ENCODE measurements around the gene PCBP3.

PCBP3 gene

DNA sequence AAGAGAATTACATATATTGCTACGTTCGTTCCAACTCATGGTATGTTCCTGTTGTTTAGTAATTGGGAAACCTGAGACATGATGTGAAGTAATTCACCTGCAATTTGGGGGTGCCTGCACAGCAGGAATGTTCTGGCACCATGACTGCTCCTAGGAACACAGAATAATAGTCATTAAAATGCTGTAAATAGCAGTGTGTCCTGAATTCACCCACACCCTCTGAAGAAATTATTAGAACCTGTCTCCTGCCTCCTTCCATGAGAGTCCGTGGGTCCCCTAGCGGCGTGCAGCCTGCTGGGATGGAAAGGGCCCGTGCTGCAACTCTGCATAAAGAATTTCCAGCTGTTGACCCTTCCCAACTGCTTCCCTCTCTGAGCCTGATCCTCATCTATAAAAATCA is 143.1 kb downstream of the PCBP3 start:
- DNase-seq (ENCODE audit: low read depth, low spot score): no peak

DNA sequence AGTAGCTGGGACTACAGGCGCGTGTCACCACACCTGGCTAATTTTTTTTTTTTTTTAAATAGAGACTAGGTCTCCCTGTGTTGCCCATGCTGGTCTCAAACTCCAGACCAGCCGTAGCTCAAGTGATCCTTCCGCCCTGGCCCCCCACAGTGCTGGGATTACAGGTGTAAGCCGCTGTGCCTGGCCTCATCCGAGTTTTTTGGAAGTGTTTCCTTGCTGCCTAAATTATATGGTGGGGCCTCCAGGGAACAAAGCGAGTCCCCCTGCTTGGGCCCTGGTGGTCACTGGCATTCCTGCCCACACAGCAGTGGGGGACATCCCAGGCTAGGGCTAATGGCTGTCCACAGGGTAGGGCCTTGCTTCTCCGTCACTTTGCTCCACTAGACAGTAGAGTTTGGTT is 143.8 kb downstream of the PCBP3 start:
- DNase-seq (ENCODE audit: low read depth, low spot score): no peak

DNA sequence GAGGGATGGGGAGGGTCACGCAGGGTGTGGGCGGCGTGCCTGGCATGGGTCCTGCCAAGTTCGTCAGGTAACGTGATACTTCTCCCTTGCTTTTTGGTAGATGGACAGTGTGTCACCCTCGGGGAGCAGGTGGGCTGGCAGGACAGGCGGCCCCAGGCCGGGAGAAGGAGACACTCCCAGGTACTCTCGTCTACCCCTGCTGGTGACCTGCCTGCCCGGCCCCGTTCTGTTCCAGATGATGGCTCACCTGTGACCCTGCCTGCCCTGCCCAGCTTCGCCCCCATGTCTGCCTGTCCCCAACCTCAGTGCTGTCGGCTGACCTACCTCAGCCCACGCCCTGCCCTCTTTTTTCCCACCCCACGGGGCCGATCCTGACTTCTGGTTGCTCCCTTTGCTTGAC is 144.7 kb downstream of the PCBP3 start:
- no peak for DNase-seq (ENCODE audit: low read depth, low spot score)

DNA sequence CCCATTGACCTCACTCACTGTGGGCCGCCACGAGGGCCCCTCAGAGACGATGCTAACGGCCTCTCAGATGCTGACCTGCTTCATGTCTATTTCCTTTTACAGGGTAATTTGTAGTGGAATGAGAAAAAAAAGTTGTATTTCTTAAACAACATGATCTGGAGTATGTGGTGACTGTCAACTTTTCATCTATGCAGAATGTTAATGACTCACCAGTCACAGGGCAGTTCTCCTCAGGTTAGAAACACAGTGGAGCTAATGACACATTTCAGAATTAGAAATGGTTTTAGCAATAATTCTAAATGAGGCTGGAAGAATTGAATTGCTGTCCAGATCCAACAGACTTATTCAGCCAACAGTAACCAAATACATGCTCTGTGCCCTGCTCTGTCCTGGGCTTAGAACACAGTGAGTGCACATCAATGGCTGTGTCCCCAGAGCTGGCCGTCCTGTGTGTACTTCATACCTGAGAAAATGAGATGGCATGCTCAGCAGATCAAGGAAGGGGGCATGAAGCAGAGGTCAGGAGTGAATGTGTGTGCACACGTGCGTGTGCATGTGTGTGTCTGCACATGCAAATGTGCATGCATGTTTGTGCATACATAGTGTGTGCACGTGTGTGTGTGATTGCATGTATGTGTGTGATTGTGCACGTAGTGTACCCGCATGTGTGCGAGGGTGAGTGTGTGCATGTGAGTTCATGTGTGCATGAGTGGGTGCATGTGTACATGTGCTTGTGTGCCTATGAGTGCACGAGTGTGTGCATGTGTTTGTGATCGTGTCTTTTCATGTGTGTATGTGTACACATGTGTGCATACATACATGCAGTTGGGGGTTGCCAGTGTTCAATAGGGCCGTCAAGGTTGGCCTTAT is 145.3 kb downstream of the PCBP3 start:
- DNase-seq (ENCODE audit: low read depth, low spot score): no peak

DNA sequence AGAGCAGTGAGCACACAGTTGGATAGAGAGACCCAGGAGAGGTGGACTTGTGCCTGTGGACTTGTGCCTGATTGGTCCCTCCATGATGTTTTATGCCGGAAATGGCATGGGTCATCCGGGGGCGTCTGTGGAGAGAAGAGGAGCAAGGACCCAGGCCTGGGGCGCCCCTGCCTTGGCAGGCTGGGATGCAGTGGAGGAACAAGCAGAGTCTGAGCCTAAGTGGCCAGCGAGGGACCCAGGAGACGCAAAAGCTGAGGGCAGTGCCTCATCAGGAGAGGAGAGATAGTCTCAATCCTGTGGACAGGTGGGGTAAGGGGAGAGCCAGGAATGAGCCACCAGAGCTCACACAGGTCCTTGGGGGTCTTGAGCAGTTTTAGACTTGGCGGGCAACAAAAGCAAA is 146.9 kb downstream of the PCBP3 start:
- DNase-seq (ENCODE audit: low read depth, low spot score): no peak

DNA sequence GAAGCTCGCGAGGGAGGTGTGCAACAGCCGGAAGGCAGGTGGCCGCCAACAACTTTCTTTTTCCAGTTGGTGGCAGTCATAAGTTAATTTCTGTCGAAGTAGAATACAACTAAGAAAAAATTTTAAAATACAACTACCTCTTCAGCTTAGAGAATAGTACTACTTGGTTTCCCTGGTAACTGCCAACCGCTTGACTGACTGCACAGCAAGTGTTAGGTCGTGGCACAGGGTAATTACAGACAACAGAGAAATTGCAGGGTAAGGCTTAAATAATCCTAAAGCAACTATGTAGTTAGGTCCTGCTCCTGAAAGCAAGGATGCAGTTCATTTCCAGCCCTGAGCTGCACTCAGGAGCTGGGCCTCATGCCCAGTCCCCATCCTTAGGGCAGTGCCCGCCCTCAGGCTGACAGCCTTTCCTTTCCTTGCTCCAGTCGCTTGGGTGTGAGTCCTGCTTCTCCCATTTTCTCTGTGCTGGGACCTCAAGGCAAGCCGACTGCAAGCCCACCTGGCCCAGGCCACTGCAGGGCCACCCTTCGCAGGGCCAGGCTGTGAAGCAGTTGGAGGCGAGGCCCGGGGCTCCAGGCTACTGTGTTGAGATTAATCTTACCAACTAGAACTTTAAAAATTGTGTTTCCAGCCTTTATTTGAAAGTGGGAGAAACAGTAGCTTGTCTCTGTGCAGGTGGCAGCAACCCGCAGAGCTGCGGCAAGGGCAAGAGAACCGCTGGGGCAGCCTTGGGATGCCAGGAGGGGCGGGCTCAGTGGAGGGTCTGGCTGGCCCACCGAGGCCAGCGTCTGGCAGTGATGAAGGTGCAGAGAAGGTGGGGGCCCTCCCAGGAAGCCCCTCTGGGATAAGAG is 148.3 kb downstream of the PCBP3 start:
- no peak for DNase-seq (ENCODE audit: low read depth, low spot score)

DNA sequence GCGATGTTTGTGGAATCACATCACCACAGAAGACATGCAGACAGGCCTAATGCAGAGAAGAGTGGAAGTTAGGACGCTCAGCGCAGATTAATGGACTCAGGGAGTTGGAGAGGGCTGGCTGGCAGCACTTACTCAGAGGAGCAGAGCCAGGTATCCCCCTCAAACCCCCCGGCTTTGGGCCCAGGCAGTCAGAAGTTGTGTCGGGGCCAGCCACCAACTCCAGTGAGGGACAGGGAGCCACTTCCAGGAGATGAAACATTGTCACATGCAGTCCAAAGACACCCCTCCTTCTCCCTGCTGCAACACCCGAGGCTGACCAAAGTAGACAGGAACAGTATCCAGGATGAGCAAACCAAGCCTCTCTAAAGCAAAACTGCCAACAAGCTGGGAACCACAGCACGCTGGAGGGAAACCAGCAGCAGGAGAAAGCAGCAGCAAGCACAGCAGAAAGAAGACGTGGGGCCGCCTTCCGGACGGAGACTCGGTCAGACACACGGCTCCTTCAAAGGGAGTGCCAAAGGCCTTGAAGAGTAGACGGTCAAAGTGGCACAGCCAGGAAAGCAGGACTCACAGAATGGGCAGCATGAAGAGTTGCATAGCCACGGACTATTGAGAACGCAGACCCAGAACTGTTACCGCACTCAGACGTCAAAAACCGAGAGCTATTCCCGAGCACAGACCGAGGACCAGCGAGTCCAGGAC is 149.3 kb downstream of the PCBP3 start:
- DNase-seq (ENCODE audit: low read depth, low spot score): no peak

DNA sequence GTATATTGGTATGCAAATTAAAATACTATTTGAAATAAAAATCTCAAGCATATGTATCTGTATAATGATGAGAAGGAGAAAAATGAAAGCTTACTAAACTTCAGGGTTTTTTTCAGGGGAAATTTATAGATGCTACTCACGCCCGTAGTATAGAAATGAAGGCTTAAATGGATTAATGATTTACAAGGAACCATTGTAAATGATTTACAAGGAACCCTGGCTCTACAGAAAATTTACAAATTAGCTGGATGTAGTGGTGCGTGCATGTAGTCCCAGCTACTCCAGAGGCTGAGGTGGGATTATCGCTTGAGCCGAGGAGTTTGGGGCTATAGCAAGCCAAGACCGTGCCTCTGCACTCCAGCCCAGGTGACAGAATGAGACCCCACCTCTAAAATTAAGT is 150.5 kb downstream of the PCBP3 start:
- no peak for DNase-seq (ENCODE audit: low read depth, low spot score)

DNA sequence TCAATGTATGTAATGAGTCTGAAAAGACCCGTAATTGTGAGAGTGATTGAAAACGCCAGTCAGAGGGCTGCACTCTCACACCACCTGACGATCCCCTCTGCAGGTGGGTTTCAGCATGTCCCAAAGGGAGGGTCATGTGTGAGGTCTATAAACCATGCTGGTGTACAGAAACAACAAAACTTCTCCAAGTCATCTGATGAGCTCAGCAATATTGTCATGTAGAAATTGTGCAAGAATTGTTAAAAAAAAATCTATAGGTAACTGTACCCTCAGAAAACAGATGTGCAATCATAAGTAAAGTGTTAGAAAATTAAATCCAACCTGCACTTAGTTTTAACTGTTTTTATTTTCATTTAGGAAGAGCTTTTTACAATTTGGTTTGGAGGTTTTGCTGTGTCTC is 152.5 kb downstream of the PCBP3 start:
- no peak for DNase-seq (ENCODE audit: low read depth, low spot score)

DNA sequence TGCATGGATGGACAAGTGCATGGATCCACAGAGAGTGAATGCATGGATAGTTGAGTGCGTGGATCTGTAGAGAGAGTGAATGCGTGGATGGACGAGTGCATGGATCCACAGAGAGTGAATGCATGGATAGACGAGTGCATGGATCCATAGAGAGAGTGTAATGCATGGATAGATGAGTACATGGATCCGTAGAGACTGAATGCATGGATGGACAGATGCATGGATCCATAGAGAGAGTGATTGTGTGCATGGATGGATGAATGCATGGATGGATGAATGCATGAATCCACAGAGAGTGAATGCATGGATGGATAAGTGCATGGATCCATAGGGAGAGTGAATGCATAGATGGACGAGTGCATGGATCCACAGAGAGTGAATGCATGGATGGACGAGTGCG is 153.8 kb downstream of the PCBP3 start:
- no peak for DNase-seq (ENCODE audit: low read depth, low spot score)

DNA sequence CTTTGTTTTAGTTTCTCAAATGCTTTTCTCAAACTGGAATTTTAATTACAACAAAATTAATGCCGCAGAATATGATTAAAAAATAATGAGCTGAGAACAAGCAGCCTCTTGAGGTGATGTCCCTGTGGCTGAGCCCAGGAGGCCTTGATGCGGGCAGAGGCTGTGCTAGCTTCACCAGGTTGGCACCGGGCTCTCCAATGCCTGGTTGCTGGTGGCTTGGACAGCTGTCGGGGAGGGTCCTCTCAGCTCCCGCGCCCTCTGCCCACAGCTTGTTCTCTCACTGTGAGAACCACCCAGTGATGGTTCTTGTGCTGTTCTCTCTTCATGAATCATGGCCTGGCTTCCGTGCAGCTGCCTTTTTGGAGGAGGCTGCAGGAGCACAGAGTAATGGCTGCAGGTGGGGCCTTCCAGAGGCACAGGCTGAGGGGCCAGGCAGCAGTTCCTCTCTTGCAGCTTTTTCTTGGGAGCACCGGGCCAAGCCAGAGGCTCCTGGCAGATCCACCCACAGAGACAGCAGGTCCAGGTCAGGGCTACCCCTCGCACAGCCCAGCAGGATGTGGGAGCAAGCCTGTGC is 156.3 kb downstream of the PCBP3 start:
- DNase-seq (ENCODE audit: low read depth, low spot score): no peak

DNA sequence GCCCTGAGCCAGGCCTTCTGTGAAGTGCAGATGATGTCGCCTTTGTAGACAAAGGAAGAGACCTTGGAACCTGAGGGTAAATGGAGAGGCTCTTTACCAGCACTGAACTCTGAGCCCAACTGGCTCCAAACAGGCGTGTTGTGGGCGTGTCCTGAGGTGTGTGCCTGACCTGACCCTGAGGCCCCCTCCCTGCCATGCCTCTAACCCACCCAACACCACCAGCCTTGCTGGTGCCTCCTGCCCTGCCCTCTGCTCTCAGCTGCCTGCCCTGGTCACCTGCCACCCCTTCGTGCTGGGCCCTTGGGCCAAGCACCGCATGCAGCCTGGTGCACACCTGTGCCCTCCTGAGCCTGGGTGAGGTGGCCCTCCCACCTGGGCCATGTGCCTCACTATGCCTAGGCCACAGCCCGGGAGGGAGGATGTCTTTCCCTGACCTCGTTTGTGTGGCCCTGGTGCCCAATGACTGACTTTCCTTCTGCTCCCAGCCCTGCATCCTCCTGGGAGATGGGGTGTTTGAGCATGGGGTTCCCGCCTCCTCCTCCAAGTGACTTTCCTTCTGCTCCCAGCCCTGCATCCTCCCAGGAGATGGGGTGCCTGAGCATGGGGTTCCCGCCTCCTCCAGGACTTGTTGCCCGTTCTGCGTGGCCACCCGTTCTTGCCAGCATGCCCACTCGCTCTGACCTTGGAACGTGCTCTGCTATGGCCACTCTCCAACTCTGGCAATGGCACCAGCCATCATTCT is 157.0 kb downstream of the PCBP3 start:
- DNase-seq (ENCODE audit: low read depth, low spot score): no peak

DNA sequence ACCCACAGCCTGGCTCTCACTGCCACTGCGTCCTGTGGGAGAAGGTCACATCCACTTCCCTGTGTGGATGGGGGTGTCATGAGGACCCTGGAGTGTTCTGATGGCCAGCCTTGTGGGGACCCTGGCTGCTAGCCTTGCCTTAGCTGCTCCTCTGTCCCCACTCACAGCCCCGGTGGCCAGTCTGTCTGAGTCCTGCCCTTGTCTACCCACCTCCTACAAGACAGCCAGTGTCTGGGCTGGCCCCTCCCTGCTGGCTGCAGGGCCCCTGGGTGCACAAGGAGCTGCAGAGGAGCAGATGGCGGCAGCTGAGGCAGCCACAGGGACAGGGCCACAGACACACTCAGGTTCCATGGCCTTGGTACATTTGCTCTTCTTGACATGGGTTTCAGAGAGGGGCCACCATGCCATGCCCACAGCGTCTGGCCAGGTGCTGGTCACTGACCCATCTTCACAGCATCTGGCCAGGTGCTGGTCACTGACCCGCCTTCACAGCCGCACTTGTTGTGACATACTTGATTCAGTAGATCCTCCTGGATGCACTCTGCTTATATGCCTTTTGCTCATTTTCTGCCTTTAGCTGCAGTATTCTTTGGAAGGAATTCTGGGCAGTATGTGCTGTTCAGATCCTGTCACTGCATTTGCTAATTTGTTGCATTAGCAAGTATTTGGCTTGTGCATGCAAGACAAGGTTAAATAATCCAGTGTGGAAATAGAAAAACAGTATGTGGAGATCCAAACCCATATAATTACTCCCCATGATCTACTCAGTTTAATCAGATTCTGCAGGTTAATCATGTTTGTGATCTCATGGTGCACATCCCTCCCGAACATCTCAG is 157.8 kb downstream of the PCBP3 start:
- DNase-seq (ENCODE audit: low read depth, low spot score): no peak

DNA sequence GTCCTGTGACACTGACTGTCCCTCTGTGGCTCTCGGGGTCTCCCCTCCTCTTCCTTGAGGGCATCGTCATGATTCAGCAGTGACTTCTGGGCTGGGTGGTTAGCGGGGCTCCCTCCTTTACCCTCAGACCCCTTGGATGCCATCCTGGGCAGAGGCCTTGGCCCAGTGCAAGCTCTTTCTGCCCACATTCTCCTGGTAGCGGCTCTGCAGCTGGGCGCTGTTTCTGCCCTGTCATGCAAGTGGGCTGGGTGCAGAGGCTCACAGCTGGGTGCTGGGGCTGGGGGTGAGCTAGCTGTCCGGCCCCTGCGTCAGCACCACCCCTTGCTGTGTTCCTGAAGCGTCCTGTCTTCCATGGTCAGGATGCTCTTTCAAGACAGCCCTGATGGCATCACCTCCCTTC is 158.5 kb downstream of the PCBP3 start:
- no peak for DNase-seq (ENCODE audit: low read depth, low spot score)

DNA sequence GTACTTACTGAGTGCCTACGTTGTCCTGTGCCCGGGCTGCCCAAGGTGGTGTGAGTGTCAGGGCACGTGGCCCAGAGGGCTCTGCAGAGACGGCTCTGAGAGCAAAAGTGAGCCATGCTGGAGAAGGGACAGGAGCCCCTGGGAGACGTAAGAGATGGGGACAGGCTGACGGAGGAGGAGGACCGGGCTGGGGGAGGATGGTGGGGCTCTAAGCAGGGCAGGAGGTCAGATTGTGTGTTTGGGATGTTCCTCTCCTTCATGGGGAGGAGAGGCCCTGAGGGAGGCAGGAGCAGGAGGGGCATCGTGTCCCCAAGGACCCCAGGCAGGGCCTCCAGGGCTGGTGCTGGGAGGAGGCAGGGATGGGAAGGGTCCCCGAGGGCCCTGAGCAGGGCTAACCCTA is 158.9 kb downstream of the PCBP3 start:
- no peak for DNase-seq (ENCODE audit: low read depth, low spot score)

DNA sequence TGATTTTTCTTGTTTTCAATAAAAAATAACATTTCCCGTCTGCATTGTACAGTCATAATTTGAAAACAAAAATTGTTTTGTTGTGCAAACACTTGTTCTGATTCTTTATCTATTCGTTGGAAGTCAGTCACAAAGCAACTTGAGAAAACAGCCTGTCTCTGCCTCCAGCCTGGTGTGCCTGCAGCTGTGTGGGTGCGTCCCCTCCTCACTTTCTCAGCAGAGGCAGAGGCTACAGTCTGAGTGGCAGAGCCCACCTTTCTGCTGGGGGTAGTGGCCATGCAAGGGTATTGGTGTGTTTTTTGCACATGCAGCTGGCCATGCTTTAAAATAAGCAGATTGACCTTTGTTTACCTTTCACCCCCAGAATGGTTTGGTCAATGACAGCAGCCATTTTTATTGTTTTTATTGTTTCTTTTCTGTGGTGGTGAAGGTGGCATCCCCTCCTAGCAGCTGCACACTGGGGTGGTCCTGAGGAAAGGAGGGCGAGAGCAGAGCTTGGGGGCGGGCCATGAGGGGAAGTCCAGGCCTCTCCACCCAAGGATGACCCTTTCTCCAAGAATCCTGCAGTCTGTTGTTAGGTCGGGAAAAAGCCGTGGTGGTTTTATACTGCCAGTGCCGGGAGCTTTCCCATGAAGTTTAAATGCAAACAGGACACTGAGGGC is 159.6 kb downstream of the PCBP3 start:
- DNase-seq (ENCODE audit: low read depth, low spot score): no peak

DNA sequence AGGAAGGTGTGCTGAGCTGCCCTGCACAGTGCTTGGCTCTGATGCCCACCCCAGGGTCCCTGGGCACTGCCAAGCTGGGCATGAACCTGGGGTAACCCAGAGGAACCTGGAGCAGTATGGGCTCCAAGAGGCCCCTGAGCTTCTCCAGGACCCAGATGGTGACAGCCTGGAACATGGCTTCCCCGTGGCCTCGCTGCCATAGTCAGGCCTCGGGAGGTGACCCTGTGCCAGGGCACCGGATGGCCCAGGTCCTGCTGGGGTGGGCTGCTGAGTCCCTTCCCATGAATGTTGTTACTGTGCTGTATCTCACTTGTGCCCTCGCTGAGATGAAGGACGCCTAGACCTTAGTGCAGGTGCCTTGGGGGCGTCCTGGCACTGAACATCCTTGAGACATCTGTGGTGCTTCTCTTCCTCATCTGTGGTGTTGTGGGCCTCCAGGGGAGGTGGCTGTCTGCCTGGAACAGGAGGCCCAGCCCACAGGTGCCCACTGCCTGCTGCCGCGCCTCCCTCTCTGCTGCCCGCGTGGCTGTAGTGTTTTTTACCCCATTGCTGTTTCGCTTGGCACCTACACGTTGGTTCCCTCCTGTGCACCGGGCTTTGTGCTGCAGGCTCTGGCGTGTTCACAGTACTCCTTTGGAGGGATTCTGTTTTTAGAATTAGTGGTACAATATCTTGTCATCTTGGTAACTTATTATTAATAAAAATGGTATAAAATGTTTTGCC is 160.3 kb downstream of the PCBP3 start:
- DNase-seq (ENCODE audit: low read depth, low spot score): no peak

DNA sequence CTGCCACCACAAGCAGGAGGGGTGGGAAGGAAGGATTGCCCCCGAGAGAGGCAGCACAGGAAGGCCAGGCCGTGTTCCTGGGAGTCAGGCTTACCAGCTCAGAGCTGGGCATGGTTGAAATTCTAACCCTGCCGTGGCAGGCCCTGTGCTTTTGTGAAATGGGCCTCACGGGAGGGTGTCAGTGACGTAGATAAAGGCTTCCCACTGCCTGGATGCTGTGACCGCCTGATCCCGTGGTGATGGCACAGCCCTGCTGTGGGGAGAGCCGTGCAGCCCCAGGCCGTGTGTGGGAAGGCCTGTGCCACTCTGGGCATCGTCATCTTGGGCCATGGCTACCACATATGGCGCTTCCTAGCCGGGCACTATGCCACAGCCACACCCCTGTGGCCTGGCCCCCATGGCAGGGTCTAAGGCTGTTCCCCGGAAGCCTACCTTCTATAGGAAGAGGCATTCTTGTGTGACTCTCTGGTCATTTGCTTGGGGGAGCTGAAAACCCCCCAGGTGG is 161.3 kb downstream of the PCBP3 start:
- no peak for DNase-seq (ENCODE audit: low read depth, low spot score)

DNA sequence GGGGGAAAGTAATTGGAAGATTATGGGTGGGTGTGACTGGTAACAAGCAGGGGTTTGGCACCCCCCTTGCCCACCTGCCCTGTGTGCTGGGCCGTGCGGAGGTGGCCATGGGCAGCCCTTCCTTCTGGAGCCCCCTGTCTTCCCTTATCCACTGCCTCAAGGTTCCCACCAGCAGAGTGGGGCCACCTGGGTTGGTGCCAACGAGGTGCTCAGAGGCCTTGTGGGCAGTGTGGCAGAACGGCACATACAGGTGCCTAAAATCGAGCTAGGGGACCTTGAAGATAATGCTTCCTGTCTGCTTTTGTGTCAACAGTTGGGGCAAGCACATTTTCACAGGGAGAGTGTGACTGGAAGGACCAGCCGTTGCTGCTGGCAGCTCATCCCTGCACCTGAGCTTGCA is 161.8 kb downstream of the PCBP3 start:
- no peak for DNase-seq (ENCODE audit: low read depth, low spot score)
